WTC11 (cell line): ENCODE measurements around the gene CYP4Z1. TPM values are rescaled to one million over a fixed set of nuclear protein-coding genes. Genes with fewer than 3 reads are reported as not detected.

Source experiments
- ATAC-seq: fragments of 200-7000 bp; cut with Tn5 transposase; 2 replicates; pipeline ENCODE4 v1.10.0; 2021; ENCODE audit warnings: mild to moderate bottlenecking, moderate library complexity
- CTCF ChIA-PET: fragments of 300-600 bp; sonication (Branson Sonifier 250); formaldehyde crosslinking; loops from one replicate; lab custom pipeline; 2021; ENCODE audit warnings: antibody characterized with exemption; lab: Charles Lee
- POLR2A ChIA-PET: fragments of 350-600 bp; sonication (Branson Sonifier 250); formaldehyde crosslinking; loops from one replicate; lab custom pipeline; 2021; ENCODE audit warnings: antibody characterized with exemption; lab: Charles Lee
- DNase-seq: peaks from one replicate; pipeline ENCODE4 v3.0.0; 2021; ENCODE audit warnings: low spot score
- H3K27ac Mint-ChIP-seq: 2 replicates; pipeline ENCODE4 v1.8.0; 2021; ENCODE audit warnings: mixed read lengths
- H3K27me3 Mint-ChIP-seq: 2 replicates; pipeline ENCODE4 v1.8.0; 2021; ENCODE audit warnings: low read depth, mild to moderate bottlenecking, moderate library complexity, mixed read lengths
- H3K36me3 Mint-ChIP-seq: 2 replicates; pipeline ENCODE4 v1.8.0; 2021; ENCODE audit warnings: mixed read lengths
- H3K4me1 Mint-ChIP-seq: 2 replicates; pipeline ENCODE4 v1.8.0; 2022; ENCODE audit warnings: mixed read lengths
- H3K4me3 Mint-ChIP-seq: 2 replicates; pipeline ENCODE4 v1.8.0; 2021; ENCODE audit warnings: mild to moderate bottlenecking, moderate library complexity, mixed read lengths
- H3K9me3 Mint-ChIP-seq: 2 replicates; pipeline ENCODE4 v1.8.0; 2021; ENCODE audit warnings: mixed read lengths
- ATF1 ChIP-seq: sonication (generic); formaldehyde crosslinking; IDR thresholded peaks from 2 replicates; pipeline ENCODE4 v1.8.1; 2023; ENCODE audit warnings: mild to moderate bottlenecking, moderate library complexity, missing genetic modification reagents
- CREB1 ChIP-seq: sonication (generic); formaldehyde crosslinking; IDR thresholded peaks from 2 replicates; pipeline ENCODE4 v1.8.0; 2023; ENCODE audit warnings: mild to moderate bottlenecking, missing genetic modification reagents
- CREM ChIP-seq: sonication (generic); formaldehyde crosslinking; IDR thresholded peaks from 2 replicates; pipeline ENCODE4 v1.8.1; 2022; ENCODE audit warnings: mild to moderate bottlenecking, missing genetic modification reagents, moderate library complexity
- GRHL2 ChIP-seq: fragments of 250-450 bp; sonication (Bioruptor Pico); IDR thresholded peaks from 2 replicates; pipeline ENCODE4 v1.8.0; 2022; ENCODE audit warnings: mild to moderate bottlenecking, moderate library complexity; ENCODE audit not compliant: insufficient replicate concordance, severe bottlenecking
- GTF2I ChIP-seq: fragments of 250-450 bp; sonication (Bioruptor Pico); conservative IDR thresholded peaks from 2 replicates; pipeline ENCODE4 v1.4.0; 2021; ENCODE audit warnings: mild to moderate bottlenecking
- IRF2 ChIP-seq: sonication (generic); formaldehyde crosslinking; IDR thresholded peaks from 2 replicates; pipeline ENCODE4 v1.8.0; 2022; ENCODE audit warnings: low read depth, missing genetic modification reagents, borderline replicate concordance
- JAZF1 ChIP-seq: fragments of 250-450 bp; sonication (Bioruptor Pico); IDR thresholded peaks from 2 replicates; pipeline ENCODE4 v1.9.0; 2021; ENCODE audit warnings: moderate library complexity, mild to moderate bottlenecking, inconsistent platforms
- MYBL2 ChIP-seq: sonication (generic); formaldehyde crosslinking; IDR thresholded peaks from 2 replicates; pipeline ENCODE4 v1.8.1; 2023; ENCODE audit warnings: mild to moderate bottlenecking, moderate library complexity, missing genetic modification reagents
- NR2C2 ChIP-seq: sonication (generic); formaldehyde crosslinking; IDR thresholded peaks from 2 replicates; pipeline ENCODE4 v1.8.0; 2022; ENCODE audit warnings: mild to moderate bottlenecking, missing genetic modification reagents
- RELA ChIP-seq: sonication (generic); formaldehyde crosslinking; IDR thresholded peaks from 2 replicates; pipeline ENCODE4 v1.8.1; 2022; ENCODE audit warnings: missing genetic modification reagents, mild to moderate bottlenecking, borderline replicate concordance
- TCF7 ChIP-seq: sonication (generic); formaldehyde crosslinking; IDR thresholded peaks from 2 replicates; pipeline ENCODE4 v1.8.0; 2022; ENCODE audit warnings: mild to moderate bottlenecking, low read depth, missing genetic modification reagents, moderate library complexity
- TEAD4 ChIP-seq: sonication (generic); formaldehyde crosslinking; IDR thresholded peaks from 2 replicates; pipeline ENCODE4 v1.8.0; 2022; ENCODE audit warnings: mild to moderate bottlenecking, missing genetic modification reagents
- ZBTB21 ChIP-seq: sonication (generic); formaldehyde crosslinking; IDR thresholded peaks from 2 replicates; pipeline ENCODE4 v1.8.1; 2023; ENCODE audit warnings: mild to moderate bottlenecking, missing genetic modification reagents, borderline replicate concordance
- ZNF317 ChIP-seq: sonication (generic); formaldehyde crosslinking; IDR thresholded peaks from 2 replicates; pipeline ENCODE4 v1.8.1; 2023; ENCODE audit warnings: low read depth, mild to moderate bottlenecking, moderate library complexity, missing genetic modification reagents, borderline replicate concordance
- ZNF416 ChIP-seq: fragments of 250-450 bp; sonication (Bioruptor Pico); IDR thresholded peaks from 2 replicates; pipeline ENCODE4 v1.9.0; 2021; ENCODE audit warnings: mild to moderate bottlenecking, inconsistent platforms
- total RNA-seq: library from RNA; stranded (reverse); gene quantifications from 3 replicates; pipeline ENCODE4 v1.2.3, GENCODE V29; 2021
- TF ChIP-seq, protein P1 (sequence below): sonication (generic); formaldehyde crosslinking; conservative IDR thresholded peaks from 2 replicates; pipeline ENCODE4 v1.8.1; 2022; ENCODE audit warnings: mild to moderate bottlenecking, missing genetic modification reagents
- TF ChIP-seq, protein P2 (sequence below): fragments of 250-450 bp; sonication (Bioruptor Pico); IDR thresholded peaks from 2 replicates; pipeline ENCODE4 v1.9.0; 2021; ENCODE audit warnings: moderate library complexity, mild to moderate bottlenecking, inconsistent platforms, borderline replicate concordance
- TF ChIP-seq, protein P3 (sequence below): sonication (generic); formaldehyde crosslinking; IDR thresholded peaks from 2 replicates; pipeline ENCODE4 v1.8.0; 2022; ENCODE audit warnings: mild to moderate bottlenecking, missing genetic modification reagents
- TF ChIP-seq, protein P4 (sequence below): sonication (generic); formaldehyde crosslinking; IDR thresholded peaks from 2 replicates; pipeline ENCODE4 v1.8.1; 2023; ENCODE audit warnings: mild to moderate bottlenecking, moderate library complexity, missing genetic modification reagents
- TF ChIP-seq, protein P5 (sequence below): sonication (generic); formaldehyde crosslinking; IDR thresholded peaks from 2 replicates; pipeline ENCODE4 v1.8.1; 2022; ENCODE audit warnings: missing genetic modification reagents, borderline replicate concordance
- TF ChIP-seq, protein P6 (sequence below): sonication (generic); formaldehyde crosslinking; IDR thresholded peaks from 2 replicates; pipeline ENCODE4 v1.8.1; 2022; ENCODE audit warnings: low read depth, missing genetic modification reagents, borderline replicate concordance
- TF ChIP-seq, protein P7 (sequence below): sonication (generic); formaldehyde crosslinking; IDR thresholded peaks from 2 replicates; pipeline ENCODE4 v1.8.1; 2022; ENCODE audit warnings: low read depth, mild to moderate bottlenecking, moderate library complexity, missing genetic modification reagents, borderline replicate concordance

Gene CYP4Z1
- total RNA-seq, 1 experiment from 2014 or later, result not detected

DNA sequence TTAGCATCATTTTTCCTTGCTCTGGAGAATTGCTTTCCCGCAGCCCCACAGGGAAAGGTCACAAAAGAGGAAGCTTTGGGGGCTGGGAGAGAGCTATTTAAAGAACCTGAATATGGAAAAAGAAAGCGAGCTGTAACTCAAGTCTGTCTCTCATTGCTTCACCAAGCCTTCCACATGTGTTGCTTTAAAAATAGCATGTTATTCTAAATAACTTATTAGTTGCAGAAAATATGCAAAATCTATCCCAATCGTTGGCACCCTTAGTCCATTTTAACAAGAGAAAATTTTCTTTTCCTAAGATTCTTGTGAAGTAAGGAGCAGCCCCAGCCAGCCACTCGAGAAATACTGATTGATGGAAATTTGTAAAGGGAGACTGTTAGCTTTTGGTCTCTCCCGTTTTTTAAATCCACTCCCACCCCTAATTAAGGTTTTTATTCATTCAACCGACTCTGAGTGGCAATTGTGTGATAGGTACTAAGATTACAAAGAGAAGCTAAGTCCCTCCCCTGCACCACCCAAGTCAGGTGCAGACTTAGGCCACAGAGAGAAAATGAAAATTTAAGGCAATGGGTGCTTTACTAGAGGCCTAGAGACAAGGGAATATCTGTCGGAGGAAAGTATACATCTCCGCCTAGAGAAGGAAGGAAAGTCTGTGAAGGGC lies 42.8 kb upstream of the CYP4Z1 start:
- Mint-ChIP-seq H3K27ac (no peak overlapping the region), H3K4me1 (peaks cover 25% of the 10 kb centered on the region), H3K9me3 (no peaks in the 10 kb centered on the region), H3K4me3 (peak overlapping the region; percentile 72), H3K27me3 (peaks cover 41% of the 10 kb centered on the region), H3K36me3 (no peaks in the 10 kb centered on the region)
- ChIA-PET CTCF (interaction anchor here (0.9 to 1.9 kb wide), 7 partner anchors 10 to 155 kb away, joined by 3 to 7 read pairs (median 4); no protein-coding TSS in a partner anchor), POLR2A (no interaction called here)
- ATAC-seq (no peak), DNase-seq (no peak)
- TF ChIP-seq MYBL2 (no peak), TCF7 (no peak), CREM (no peak), ZBTB21 (CRISPR knock-in tag) (no peak), ZNF416 (CRISPR knock-in tag) (no peak), ATF1 (CRISPR knock-in tag) (no peak), JAZF1 (no peak)
- TF ChIP-seq, protein P1, sequence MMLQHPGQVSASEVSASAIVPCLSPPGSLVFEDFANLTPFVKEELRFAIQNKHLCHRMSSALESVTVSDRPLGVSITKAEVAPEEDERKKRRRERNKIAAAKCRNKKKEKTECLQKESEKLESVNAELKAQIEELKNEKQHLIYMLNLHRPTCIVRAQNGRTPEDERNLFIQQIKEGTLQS, result no peak
- TF ChIP-seq, protein P2, sequence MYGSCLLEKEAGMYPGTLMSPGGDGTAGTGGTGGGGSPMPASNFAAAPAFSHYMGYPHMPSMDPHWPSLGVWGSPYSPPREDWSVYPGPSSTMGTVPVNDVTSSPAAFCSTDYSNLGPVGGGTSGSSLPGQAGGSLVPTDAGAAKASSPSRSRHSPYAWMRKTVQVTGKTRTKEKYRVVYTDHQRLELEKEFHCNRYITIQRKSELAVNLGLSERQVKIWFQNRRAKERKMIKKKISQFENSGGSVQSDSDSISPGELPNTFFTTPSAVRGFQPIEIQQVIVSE, result no peak

DNA sequence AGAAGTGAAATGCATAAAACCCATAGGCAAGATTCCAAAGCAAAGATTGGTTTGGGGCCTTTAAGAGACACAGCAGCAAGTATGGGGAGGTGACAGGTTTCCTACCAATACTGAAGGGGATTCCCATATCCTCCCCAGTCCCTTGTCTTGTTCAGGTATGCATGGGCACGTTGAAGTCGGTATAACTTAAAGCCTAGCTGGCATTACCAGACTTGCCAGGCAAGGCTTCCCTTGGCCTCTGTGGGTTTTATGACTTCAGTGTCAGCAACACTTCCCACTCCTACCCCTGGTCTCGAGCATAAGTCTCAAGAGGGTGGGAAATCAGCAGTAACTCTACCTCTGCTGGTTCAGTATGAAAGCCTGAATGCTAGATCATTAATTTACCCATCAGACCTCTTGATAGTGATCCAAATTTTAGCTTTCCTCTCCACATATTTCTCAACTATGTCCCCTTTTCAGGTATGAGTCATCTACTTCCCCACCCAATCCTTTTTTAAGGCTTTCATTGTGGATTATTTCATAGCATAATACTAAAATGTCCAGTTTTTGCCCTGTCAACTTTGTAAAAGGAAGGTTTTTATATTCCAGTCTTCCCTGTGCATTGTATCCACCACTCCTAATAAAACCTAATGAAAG lies 36.7 kb upstream of the CYP4Z1 start:
- H3K4me1 Mint-ChIP-seq, result peaks cover 5% of the 10 kb centered on the region
- no peaks in the 10 kb centered on the region for H3K9me3 Mint-ChIP-seq
- TF ChIP-seq GTF2I (CRISPR knock-in tag), result no peak
- no peak for TF ChIP-seq ZNF317
- TF ChIP-seq, protein P3, sequence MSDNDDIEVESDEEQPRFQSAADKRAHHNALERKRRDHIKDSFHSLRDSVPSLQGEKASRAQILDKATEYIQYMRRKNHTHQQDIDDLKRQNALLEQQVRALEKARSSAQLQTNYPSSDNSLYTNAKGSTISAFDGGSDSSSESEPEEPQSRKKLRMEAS (CRISPR knock-in tag), result no peak
- TF ChIP-seq TCF7, result no peak
- TF ChIP-seq RELA (CRISPR knock-in tag), result no peak
- TF ChIP-seq NR2C2 (CRISPR knock-in tag), result no peak
- TF ChIP-seq ATF1 (CRISPR knock-in tag), result no peak
- TF ChIP-seq GRHL2 (CRISPR knock-in tag), result no peak
- TF ChIP-seq CREB1 (CRISPR knock-in tag), result no peak
- no peak overlapping the region for H3K27ac Mint-ChIP-seq
- CTCF ChIA-PET, result no interaction called here
- ATAC-seq, result no peak
- POLR2A ChIA-PET, result no interaction called here
- no peaks in the 10 kb centered on the region for H3K36me3 Mint-ChIP-seq
- DNase-seq, result no peak
- H3K4me3 Mint-ChIP-seq, result no peak overlapping the region
- peaks cover 14% of the 10 kb centered on the region for H3K27me3 Mint-ChIP-seq

DNA sequence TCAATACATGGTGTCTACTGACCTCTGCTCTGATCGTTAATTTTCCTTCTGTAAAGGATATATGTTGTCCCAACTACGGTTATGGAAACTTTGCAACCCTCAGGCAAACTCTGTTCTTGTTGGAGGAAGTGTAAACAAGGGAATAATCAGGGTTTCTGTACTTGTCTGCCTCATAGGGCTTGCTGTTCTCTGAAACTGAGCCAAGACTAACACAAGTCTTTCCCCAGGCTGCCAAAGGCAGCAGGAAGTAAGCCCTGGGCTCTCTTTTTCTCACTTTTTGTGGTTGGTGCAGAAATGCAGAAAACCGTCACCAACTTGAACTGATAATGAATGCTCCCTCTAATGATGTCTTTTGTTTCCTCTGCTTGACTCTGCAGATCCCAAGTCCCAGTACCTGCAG lies 36.0 kb upstream of the CYP4Z1 start:
- ATAC-seq, result no peak
- POLR2A ChIA-PET, result no interaction called here
- CTCF ChIA-PET, result no interaction called here

More for the DNA sequence above, 36.0 kb upstream of the CYP4Z1 start:
- DNase-seq, result no peak
- Mint-ChIP-seq H3K27ac (no peak overlapping the region), H3K4me1 (no peaks in the 10 kb centered on the region; the same call in none of the 2 replicates), H3K4me3 (no peak overlapping the region), H3K27me3 (peaks cover 14% of the 10 kb centered on the region), H3K36me3 (no peaks in the 10 kb centered on the region), H3K9me3 (no peaks in the 10 kb centered on the region)
- no peak for TF ChIP-seq TEAD4
- TF ChIP-seq, protein P4, sequence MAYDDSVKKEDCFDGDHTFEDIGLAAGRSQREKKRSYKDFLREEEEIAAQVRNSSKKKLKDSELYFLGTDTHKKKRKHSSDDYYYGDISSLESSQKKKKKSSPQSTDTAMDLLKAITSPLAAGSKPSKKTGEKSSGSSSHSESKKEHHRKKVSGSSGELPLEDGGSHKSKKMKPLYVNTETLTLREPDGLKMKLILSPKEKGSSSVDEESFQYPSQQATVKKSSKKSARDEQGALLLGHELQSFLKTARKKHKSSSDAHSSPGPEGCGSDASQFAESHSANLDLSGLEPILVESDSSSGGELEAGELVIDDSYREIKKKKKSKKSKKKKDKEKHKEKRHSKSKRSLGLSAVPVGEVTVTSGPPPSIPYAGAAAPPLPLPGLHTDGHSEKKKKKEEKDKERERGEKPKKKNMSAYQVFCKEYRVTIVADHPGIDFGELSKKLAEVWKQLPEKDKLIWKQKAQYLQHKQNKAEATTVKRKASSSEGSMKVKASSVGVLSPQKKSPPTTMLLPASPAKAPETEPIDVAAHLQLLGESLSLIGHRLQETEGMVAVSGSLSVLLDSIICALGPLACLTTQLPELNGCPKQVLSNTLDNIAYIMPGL, result no peak
- no peak for TF ChIP-seq IRF2 (CRISPR knock-in tag)
- TF ChIP-seq, protein P5, sequence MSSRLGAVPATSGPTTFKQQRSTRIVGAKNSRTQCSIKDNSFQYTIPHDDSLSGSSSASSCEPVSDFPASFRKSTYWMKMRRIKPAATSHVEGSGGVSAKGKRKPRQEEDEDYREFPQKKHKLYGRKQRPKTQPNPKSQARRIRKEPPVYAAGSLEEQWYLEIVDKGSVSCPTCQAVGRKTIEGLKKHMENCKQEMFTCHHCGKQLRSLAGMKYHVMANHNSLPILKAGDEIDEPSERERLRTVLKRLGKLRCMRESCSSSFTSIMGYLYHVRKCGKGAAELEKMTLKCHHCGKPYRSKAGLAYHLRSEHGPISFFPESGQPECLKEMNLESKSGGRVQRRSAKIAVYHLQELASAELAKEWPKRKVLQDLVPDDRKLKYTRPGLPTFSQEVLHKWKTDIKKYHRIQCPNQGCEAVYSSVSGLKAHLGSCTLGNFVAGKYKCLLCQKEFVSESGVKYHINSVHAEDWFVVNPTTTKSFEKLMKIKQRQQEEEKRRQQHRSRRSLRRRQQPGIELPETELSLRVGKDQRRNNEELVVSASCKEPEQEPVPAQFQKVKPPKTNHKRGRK, result no peak
- TF ChIP-seq, protein P6, sequence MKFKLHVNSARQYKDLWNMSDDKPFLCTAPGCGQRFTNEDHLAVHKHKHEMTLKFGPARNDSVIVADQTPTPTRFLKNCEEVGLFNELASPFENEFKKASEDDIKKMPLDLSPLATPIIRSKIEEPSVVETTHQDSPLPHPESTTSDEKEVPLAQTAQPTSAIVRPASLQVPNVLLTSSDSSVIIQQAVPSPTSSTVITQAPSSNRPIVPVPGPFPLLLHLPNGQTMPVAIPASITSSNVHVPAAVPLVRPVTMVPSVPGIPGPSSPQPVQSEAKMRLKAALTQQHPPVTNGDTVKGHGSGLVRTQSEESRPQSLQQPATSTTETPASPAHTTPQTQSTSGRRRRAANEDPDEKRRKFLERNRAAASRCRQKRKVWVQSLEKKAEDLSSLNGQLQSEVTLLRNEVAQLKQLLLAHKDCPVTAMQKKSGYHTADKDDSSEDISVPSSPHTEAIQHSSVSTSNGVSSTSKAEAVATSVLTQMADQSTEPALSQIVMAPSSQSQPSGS (CRISPR knock-in tag), result no peak
- TF ChIP-seq, protein P7, sequence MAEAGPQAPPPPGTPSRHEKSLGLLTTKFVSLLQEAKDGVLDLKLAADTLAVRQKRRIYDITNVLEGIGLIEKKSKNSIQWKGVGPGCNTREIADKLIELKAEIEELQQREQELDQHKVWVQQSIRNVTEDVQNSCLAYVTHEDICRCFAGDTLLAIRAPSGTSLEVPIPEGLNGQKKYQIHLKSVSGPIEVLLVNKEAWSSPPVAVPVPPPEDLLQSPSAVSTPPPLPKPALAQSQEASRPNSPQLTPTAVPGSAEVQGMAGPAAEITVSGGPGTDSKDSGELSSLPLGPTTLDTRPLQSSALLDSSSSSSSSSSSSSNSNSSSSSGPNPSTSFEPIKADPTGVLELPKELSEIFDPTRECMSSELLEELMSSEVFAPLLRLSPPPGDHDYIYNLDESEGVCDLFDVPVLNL, result no peak
- no peak for TF ChIP-seq MYBL2
